ENCODE data around the gene SCAMP2.

GRCh38 chr15:74826921-74827320 is 46.2 kb downstream of the SCAMP2 start:
- TF ChIP-seq, protein P1, sequence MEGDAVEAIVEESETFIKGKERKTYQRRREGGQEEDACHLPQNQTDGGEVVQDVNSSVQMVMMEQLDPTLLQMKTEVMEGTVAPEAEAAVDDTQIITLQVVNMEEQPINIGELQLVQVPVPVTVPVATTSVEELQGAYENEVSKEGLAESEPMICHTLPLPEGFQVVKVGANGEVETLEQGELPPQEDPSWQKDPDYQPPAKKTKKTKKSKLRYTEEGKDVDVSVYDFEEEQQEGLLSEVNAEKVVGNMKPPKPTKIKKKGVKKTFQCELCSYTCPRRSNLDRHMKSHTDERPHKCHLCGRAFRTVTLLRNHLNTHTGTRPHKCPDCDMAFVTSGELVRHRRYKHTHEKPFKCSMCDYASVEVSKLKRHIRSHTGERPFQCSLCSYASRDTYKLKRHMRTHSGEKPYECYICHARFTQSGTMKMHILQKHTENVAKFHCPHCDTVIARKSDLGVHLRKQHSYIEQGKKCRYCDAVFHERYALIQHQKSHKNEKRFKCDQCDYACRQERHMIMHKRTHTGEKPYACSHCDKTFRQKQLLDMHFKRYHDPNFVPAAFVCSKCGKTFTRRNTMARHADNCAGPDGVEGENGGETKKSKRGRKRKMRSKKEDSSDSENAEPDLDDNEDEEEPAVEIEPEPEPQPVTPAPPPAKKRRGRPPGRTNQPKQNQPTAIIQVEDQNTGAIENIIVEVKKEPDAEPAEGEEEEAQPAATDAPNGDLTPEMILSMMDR (IDR thresholded peaks at IDR 0.05; ENCODE audit: low read depth, low read length, missing input control): no peak
- TF ChIP-seq GABPA (IDR thresholded peaks at IDR 0.05 in 1 of 2, conservative IDR thresholded peaks at IDR 0.05 in 1 of 2): no peak
- TF ChIP-seq, protein P2, sequence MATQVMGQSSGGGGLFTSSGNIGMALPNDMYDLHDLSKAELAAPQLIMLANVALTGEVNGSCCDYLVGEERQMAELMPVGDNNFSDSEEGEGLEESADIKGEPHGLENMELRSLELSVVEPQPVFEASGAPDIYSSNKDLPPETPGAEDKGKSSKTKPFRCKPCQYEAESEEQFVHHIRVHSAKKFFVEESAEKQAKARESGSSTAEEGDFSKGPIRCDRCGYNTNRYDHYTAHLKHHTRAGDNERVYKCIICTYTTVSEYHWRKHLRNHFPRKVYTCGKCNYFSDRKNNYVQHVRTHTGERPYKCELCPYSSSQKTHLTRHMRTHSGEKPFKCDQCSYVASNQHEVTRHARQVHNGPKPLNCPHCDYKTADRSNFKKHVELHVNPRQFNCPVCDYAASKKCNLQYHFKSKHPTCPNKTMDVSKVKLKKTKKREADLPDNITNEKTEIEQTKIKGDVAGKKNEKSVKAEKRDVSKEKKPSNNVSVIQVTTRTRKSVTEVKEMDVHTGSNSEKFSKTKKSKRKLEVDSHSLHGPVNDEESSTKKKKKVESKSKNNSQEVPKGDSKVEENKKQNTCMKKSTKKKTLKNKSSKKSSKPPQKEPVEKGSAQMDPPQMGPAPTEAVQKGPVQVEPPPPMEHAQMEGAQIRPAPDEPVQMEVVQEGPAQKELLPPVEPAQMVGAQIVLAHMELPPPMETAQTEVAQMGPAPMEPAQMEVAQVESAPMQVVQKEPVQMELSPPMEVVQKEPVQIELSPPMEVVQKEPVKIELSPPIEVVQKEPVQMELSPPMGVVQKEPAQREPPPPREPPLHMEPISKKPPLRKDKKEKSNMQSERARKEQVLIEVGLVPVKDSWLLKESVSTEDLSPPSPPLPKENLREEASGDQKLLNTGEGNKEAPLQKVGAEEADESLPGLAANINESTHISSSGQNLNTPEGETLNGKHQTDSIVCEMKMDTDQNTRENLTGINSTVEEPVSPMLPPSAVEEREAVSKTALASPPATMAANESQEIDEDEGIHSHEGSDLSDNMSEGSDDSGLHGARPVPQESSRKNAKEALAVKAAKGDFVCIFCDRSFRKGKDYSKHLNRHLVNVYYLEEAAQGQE (IDR thresholded peaks at IDR 0.05): no peak
- TF ChIP-seq, protein P3, sequence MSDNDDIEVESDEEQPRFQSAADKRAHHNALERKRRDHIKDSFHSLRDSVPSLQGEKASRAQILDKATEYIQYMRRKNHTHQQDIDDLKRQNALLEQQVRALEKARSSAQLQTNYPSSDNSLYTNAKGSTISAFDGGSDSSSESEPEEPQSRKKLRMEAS (IDR thresholded peaks at IDR 0.05): no peak
- no peak for TF ChIP-seq FOXA2 (IDR thresholded peaks at IDR 0.05)
- no peak for TF ChIP-seq RAD21 (IDR thresholded peaks at IDR 0.05)
- TF ChIP-seq, protein P4, sequence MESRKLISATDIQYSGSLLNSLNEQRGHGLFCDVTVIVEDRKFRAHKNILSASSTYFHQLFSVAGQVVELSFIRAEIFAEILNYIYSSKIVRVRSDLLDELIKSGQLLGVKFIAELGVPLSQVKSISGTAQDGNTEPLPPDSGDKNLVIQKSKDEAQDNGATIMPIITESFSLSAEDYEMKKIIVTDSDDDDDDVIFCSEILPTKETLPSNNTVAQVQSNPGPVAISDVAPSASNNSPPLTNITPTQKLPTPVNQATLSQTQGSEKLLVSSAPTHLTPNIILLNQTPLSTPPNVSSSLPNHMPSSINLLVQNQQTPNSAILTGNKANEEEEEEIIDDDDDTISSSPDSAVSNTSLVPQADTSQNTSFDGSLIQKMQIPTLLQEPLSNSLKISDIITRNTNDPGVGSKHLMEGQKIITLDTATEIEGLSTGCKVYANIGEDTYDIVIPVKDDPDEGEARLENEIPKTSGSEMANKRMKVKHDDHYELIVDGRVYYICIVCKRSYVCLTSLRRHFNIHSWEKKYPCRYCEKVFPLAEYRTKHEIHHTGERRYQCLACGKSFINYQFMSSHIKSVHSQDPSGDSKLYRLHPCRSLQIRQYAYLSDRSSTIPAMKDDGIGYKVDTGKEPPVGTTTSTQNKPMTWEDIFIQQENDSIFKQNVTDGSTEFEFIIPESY (IDR thresholded peaks at IDR 0.05): no peak

All from liver (tissue), 3 donors.